ENCODE measurements around the gene UBR3.

DNA sequence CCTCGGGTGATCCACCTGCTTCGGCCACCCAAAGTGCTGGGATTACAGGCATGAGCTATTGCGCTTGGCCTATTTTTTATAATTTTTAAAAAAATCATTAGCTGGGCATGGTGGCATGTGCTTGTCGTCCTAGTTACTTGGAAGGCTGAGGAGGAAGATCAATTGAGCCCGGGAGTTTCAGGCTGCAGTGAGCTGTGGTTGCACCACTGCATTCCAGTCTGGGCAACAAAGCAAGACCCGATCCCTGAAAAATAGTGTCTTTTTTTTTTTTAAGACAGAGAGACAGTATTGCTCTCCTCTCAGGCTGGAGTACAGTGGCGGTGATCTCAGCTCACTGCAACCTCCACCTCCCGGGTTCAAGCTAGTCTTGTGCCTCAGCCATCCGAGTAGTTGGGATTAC lies 23.8 kb upstream of the UBR3 start:
- TF ChIP-seq, protein P1, sequence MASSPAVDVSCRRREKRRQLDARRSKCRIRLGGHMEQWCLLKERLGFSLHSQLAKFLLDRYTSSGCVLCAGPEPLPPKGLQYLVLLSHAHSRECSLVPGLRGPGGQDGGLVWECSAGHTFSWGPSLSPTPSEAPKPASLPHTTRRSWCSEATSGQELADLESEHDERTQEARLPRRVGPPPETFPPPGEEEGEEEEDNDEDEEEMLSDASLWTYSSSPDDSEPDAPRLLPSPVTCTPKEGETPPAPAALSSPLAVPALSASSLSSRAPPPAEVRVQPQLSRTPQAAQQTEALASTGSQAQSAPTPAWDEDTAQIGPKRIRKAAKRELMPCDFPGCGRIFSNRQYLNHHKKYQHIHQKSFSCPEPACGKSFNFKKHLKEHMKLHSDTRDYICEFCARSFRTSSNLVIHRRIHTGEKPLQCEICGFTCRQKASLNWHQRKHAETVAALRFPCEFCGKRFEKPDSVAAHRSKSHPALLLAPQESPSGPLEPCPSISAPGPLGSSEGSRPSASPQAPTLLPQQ (tag by site-specific recombination; IDR thresholded peaks at IDR 0.05) = no peak
- TF ChIP-seq, protein P2, sequence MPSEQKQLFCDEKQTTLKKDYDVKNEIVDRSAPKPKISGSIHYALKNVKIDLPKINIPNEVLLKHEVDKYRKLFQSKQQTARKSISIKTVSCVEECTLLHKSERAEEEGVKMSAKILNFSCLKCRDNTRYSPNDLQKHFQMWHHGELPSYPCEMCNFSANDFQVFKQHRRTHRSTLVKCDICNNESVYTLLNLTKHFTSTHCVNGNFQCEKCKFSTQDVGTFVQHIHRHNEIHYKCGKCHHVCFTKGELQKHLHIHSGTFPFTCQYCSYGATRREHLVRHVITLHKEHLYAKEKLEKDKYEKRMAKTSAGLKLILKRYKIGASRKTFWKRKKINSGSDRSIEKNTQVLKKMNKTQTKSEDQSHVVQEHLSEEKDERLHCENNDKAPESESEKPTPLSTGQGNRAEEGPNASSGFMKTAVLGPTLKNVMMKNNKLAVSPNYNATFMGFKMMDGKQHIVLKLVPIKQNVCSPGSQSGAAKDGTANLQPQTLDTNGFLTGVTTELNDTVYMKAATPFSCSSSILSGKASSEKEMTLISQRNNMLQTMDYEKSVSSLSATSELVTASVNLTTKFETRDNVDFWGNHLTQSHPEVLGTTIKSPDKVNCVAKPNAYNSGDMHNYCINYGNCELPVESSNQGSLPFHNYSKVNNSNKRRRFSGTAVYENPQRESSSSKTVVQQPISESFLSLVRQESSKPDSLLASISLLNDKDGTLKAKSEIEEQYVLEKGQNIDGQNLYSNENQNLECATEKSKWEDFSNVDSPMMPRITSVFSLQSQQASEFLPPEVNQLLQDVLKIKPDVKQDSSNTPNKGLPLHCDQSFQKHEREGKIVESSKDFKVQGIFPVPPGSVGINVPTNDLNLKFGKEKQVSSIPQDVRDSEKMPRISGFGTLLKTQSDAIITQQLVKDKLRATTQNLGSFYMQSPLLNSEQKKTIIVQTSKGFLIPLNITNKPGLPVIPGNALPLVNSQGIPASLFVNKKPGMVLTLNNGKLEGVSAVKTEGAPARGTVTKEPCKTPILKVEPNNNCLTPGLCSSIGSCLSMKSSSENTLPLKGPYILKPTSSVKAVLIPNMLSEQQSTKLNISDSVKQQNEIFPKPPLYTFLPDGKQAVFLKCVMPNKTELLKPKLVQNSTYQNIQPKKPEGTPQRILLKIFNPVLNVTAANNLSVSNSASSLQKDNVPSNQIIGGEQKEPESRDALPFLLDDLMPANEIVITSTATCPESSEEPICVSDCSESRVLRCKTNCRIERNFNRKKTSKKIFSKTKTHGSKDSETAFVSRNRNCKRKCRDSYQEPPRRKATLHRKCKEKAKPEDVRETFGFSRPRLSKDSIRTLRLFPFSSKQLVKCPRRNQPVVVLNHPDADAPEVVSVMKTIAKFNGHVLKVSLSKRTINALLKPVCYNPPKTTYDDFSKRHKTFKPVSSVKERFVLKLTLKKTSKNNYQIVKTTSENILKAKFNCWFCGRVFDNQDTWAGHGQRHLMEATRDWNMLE (tag by site-specific recombination; conservative IDR thresholded peaks at IDR 0.05; ENCODE audit: low read depth) = no peak
- TF ChIP-seq, protein P3, sequence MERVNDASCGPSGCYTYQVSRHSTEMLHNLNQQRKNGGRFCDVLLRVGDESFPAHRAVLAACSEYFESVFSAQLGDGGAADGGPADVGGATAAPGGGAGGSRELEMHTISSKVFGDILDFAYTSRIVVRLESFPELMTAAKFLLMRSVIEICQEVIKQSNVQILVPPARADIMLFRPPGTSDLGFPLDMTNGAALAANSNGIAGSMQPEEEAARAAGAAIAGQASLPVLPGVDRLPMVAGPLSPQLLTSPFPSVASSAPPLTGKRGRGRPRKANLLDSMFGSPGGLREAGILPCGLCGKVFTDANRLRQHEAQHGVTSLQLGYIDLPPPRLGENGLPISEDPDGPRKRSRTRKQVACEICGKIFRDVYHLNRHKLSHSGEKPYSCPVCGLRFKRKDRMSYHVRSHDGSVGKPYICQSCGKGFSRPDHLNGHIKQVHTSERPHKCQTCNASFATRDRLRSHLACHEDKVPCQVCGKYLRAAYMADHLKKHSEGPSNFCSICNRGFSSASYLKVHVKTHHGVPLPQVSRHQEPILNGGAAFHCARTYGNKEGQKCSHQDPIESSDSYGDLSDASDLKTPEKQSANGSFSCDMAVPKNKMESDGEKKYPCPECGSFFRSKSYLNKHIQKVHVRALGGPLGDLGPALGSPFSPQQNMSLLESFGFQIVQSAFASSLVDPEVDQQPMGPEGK (tag by site-specific recombination; IDR thresholded peaks at IDR 0.05) = no peak
- TF ChIP-seq, protein P4, sequence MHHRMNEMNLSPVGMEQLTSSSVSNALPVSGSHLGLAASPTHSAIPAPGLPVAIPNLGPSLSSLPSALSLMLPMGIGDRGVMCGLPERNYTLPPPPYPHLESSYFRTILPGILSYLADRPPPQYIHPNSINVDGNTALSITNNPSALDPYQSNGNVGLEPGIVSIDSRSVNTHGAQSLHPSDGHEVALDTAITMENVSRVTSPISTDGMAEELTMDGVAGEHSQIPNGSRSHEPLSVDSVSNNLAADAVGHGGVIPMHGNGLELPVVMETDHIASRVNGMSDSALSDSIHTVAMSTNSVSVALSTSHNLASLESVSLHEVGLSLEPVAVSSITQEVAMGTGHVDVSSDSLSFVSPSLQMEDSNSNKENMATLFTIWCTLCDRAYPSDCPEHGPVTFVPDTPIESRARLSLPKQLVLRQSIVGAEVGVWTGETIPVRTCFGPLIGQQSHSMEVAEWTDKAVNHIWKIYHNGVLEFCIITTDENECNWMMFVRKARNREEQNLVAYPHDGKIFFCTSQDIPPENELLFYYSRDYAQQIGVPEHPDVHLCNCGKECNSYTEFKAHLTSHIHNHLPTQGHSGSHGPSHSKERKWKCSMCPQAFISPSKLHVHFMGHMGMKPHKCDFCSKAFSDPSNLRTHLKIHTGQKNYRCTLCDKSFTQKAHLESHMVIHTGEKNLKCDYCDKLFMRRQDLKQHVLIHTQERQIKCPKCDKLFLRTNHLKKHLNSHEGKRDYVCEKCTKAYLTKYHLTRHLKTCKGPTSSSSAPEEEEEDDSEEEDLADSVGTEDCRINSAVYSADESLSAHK (tag by site-specific recombination; IDR thresholded peaks at IDR 0.05) = no peak
